Inflammatory macrophage (primary cell): ENCODE results near the gene PRKACG.

ENCODE experiments used
- DNase-seq, 2 donors: peaks; one replicate each; pipeline ENCODE4 v3.0.0-alpha.2; 2020 to 2022

The PRKACG gene

GRCh38 chr9:68981789-68982188 is 32.1 kb downstream of the PRKACG start:
- no peak for DNase-seq

DNA sequence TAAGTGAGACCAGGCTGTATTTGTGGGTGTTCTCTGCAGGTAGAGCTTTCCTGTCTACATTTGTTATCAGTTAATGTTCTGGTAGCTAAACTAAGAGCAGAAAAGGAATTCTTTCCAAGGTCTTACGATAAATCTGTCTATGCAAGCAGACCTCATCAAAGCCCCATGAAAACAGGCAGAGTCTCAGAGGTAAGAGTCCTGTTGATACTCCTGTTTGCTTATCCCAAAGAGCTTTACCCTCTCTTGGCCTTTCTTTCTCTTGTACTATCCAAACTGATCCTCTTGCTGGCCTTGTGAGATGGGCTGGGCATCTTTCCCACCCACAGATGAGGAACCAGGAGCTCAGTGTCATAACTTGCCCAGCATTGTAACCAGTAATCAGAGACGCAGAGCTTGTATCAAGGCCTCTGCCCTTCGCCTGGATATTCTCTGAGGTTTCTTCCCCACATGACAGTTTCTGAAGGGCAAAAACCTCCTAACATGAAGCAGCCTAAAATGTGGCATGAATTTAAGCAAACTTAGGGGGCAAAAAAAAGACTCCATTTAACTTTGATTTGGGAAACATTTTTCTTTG is 33.5 kb downstream of the PRKACG start:
- peak; percentile 73 to 76 for DNase-seq

- DNase-seq, result peak in 1 of 2 donors; percentile 13
These were observed 34.2 kb downstream of the PRKACG start for GRCh38 chr9:68979538-68980314.

DNA sequence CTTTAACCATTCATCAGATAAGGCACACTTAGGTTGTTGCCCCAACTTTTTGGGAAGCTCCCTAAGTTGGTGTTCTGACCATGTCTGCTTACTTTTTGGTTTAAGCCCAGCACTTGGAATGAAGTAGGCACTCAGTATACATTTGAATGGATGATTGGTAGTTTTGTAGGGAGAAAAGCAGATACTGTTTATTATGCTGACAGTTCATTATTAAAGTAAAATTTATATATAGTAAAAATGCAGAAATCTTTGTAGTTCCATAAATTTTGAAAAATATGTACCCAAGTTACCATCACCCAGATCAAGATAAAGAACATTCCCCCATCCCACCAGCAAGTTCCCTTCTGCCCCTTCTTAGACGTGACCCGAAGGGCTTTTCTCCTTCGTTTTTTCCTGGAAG is 35.4 kb downstream of the PRKACG start:
- DNase-seq, result no peak

GRCh38 chr9:68978066-68978465 is 35.8 kb downstream of the PRKACG start:
- DNase-seq, result peak; percentile 79 to 85

- DNase-seq, result peak; percentile 53 to 83
These were observed 38.4 kb downstream of the PRKACG start for GRCh38 chr9:68975365-68976043.

DNA sequence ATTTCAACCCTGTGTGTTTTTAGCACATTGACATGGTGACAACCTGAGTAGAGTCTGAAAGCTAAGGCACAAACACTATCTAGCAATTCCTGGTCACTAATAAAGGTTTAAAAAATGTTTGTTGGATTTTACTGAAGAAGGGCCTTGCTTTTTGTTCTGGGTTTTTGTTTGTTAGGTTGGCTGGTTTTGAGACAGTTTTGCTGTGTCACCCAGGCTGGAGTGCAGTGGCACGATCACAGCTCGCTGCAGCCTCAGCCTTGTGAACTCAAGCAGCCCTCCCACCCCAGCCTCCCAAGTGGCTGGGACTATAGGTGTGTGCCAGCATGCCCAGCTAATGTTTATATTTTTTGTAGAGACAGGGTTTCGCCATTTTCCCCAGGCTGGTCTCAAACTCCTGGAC is 39.0 kb downstream of the PRKACG start:
- DNase-seq, result peak; percentile 11 to 31

GRCh38 chr9:68974431-68974830 is 39.5 kb downstream of the PRKACG start:
- no peak for DNase-seq

DNA sequence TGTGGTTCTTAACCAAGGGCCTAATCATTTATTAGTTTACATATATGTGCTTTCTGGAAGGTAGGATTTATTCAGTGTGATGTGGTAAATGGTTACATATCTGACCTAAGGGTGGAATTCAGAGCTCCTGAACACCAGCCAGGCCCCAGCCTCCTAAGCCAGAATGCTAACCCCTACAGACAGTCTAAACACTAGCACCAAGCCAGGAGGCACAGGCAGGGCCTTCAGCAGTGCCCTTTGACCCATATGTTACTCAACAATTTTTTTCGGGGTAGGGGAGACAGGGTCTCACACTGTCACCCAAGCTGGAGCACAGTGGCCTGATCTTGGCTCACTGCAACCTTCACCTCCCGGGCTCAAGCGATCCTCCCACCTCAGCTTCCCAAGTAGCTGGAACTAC is 40.3 kb downstream of the PRKACG start:
- no peak for DNase-seq

DNA sequence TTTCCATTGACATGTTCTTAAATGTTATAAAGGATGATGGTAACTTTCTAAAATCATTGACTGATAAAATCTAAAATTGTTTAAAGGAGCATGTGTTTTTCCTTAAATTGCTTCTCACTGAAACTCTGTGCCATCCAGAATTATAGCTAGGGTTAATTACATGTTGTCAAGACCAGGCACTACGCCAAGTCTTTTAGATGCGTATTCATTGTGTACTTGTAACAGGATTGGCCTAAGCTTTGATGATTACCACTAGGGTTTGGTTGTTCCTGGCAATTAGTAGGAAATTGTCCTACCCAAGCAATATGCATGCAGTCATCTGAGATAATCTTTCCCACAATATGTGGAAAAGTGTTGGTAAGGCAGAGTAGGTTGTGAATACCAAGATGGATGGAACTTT is 43.8 kb downstream of the PRKACG start:
- no peak for DNase-seq

- no peak for DNase-seq
These were observed 44.4 kb downstream of the PRKACG start for GRCh38 chr9:68969538-68969937.

DNA sequence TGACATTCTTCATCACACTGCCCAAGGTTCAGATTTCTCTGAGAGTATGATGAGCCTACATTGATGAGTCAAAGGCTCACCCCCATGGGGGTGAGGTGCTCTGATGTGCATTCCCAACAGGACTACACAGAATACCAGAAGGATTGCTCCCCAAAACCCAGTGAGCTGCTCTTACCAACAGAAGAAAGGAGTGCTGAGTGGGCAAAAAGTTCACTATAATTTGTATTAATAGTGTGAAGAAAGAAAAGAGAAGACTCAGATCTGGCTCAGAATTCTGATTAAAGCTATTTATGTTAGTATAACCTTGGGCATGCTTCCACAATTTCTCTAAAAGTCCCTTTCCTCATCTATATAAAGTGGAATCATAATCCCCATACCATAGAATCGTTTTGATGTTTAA is 46.1 kb downstream of the PRKACG start:
- DNase-seq, result no peak

DNA sequence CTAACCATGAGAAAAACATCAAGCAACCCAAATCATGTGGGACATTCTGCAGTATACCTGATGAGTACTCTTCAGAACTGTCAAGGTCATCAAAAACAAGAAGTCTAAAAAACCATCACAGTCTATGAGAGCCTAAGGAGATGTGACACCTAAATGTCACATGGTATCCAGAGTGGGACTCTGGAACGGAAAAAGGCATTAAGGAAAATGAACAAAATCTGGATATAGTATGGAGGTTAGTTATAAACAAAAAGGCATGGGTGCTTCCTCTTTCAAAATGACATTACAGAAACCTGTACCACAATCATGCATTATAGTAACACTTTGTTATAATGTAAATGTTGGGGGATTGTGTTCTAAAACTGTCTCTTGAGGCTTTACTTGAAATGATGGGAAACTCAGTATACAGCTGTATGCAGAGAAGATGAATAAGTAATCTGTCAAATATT is 47.4 kb downstream of the PRKACG start:
- no peak for DNase-seq

DNA sequence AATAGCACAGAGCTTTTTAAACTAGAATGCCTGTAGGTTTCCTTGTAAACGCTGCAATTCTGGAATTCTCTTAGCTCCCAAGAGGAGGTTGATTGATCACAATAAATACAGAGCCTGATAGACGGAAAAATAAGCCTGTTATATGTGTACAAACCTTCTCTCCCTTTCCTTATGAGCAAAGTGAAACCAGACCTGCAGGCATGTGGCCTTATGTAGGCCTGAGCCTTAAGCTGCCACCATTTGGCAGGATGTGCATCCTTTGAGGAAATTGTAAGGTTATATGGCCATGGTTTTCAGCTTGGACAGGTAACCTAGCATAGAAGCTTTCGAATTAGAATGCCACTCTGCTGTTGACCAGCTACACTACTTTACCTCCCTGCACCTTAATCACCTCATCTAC is 49.1 kb downstream of the PRKACG start:
- DNase-seq, result no peak

GRCh38 chr9:68964102-68964541 is 49.8 kb downstream of the PRKACG start:
- DNase-seq, result no peak

GRCh38 chr9:68963416-68963815 is 50.5 kb downstream of the PRKACG start:
- no peak for DNase-seq
